Measurements from ENCODE around the gene OGFRL1. TPM values are rescaled to one million over a fixed set of nuclear protein-coding genes. Genes with fewer than 3 reads are reported as not detected.

Gene OGFRL1
- total and polyA plus RNA-seq, 2 experiments from 2014 or later = 1.1 to 4.5 TPM

DNA sequence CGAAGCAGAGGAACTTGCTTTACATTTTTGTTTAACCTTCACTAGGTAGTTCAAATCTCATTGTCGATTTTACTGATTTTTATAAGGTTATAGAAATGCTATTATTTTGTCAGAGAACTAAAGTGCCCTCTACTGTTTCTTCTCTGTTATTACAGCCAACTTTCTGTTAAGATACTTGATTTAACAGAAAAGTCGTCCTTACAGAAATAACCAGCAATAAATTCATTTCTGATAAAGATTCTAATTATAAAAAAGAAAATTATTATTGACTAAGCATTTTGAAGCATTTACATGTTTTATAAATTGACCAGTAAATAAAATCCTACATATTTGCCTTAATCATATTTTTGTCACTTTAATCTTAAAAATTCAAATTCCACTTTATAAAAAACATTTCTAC lies 60.8 kb downstream of the OGFRL1 start:
- Histone ChIP-seq H3K27ac (no peak overlapping the region), H3K27me3 (no peaks in the 10 kb centered on the region), H3K36me3 (no peaks in the 10 kb centered on the region), H3K4me3 (no peak overlapping the region), H3K4me1 (ENCODE audit: low read depth) (no peaks in the 10 kb centered on the region), H3K9me3 (ENCODE audit: low read depth) (no peaks in the 10 kb centered on the region)
- peak; percentile 27 to 61 for DNase-seq (ENCODE audit: low read depth in 1 of 2, low spot score in 1 of 2)
- TF ChIP-seq, protein P1, sequence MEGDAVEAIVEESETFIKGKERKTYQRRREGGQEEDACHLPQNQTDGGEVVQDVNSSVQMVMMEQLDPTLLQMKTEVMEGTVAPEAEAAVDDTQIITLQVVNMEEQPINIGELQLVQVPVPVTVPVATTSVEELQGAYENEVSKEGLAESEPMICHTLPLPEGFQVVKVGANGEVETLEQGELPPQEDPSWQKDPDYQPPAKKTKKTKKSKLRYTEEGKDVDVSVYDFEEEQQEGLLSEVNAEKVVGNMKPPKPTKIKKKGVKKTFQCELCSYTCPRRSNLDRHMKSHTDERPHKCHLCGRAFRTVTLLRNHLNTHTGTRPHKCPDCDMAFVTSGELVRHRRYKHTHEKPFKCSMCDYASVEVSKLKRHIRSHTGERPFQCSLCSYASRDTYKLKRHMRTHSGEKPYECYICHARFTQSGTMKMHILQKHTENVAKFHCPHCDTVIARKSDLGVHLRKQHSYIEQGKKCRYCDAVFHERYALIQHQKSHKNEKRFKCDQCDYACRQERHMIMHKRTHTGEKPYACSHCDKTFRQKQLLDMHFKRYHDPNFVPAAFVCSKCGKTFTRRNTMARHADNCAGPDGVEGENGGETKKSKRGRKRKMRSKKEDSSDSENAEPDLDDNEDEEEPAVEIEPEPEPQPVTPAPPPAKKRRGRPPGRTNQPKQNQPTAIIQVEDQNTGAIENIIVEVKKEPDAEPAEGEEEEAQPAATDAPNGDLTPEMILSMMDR (IDR thresholded peaks at IDR 0.05; ENCODE audit: low read depth, low read length) = peak; percentile 64

DNA sequence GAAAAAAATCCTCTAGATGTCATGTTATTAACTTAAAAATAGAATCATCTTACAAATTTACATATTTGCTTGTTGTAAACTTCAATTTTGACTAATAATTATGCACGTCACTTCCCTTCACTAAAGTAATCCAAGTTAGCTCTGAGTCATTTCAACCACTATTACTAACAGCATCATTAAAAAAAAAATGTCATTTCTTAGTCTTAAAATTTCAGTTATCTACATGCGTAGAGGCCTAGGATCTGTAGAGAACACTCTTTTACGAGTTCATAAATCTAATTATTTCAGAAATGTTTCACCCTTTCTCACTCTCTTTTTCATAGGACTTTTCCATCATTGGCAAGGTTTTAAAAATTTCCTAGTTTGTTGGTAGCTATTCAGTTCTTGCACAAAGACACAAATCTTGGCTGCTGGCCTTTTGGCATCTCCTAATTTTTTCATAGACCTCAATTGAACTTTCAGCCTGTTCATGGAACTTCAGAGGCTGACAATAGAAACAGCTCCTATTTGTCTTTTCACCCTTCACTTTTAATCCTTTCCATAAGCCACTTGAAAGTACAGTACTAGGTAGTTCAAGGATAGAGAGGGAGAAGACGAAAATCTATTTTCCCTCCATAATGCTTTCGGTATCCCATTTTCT lies 61.5 kb downstream of the OGFRL1 start:
- Histone ChIP-seq H3K9me3 (ENCODE audit: low read depth) (no peaks in the 10 kb centered on the region), H3K4me1 (ENCODE audit: low read depth) (no peaks in the 10 kb centered on the region), H3K27me3 (no peaks in the 10 kb centered on the region), H3K4me3 (no peak overlapping the region), H3K36me3 (no peaks in the 10 kb centered on the region), H3K27ac (no peak overlapping the region)
- TF ChIP-seq, protein P1 (IDR thresholded peaks at IDR 0.05; ENCODE audit: low read depth, low read length) = no peak
- peak in 1 of 2 donors; percentile 85 for DNase-seq (ENCODE audit: low read depth in 1 of 2, low spot score in 1 of 2)

DNA sequence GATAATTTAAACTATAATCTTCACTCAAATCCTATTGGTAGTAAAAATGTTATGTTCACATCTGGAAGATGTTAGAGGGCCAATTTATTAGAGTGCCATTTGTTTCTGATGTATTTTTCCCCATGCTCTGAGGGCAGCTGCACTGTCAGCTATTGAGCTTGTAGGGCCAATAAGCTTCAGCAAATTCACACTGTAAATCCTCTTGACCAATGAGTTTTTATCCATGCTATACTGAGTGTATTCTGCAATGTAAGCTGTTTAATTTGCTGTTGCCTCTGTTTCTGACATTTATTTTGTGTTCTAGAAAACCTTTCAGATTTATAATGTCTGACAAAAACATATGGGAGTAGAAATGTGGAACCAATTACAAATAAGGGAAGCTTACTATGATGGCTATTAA lies 62.6 kb downstream of the OGFRL1 start:
- H3K27me3 ChIP-seq = no peaks in the 10 kb centered on the region
- no peaks in the 10 kb centered on the region for H3K4me1 ChIP-seq (ENCODE audit: low read depth)
- no peaks in the 10 kb centered on the region for H3K9me3 ChIP-seq (ENCODE audit: low read depth)
- TF ChIP-seq, protein P1 (IDR thresholded peaks at IDR 0.05; ENCODE audit: low read depth, low read length) = no peak
- DNase-seq (ENCODE audit: low read depth in 1 of 2, low spot score in 1 of 2) = no peak
- no peak overlapping the region for H3K27ac ChIP-seq
- H3K4me3 ChIP-seq = no peak overlapping the region
- no peaks in the 10 kb centered on the region for H3K36me3 ChIP-seq

Data from cardiac muscle cell (in vitro differentiated cells and primary cell).